Hematopoietic multipotent progenitor cell treated with erythropoietin and hydrocortisone succinate and interleukin-3 and kit ligand, for 15 days (in vitro differentiated cells): ENCODE results near the gene GSC.
"Not testable (repeated sequence)": the region's sequence is repeated elsewhere in the genome, so short reads cannot be mapped to it uniquely, and the experiment has no call there.

ENCODE experiments used
- DNase-seq: peaks from one replicate; pipeline ENCODE4 v3.0.0-alpha.2; 2015; ENCODE audit warnings: low spot score

Gene GSC

GRCh38 chr14:94746131-94746530 lies 23.8 kb downstream of the GSC start:
- DNase-seq = no peak

DNA sequence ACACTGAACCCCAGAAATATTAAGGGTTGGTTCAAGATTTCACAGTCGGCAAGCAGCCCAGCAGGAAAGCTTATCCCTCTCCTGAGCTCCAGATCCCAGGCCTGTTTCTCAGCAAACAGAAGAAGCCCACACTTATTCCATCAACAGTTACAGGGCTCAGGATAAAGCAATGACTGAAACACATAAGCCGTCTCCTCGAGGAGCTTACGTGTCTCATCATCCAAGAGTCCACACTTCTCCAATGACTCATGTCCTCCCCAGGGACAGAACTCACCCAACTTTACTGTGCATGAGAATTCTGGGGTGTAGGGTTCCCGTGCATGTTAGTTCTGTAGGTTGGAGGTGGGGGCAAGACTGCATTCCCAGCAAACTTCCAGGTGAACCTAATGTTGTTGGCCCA lies 31.2 kb downstream of the GSC start:
- DNase-seq = no peak

- DNase-seq = no peak
These were observed 31.8 kb downstream of the GSC start for GRCh38 chr14:94738097-94738496.

DNA sequence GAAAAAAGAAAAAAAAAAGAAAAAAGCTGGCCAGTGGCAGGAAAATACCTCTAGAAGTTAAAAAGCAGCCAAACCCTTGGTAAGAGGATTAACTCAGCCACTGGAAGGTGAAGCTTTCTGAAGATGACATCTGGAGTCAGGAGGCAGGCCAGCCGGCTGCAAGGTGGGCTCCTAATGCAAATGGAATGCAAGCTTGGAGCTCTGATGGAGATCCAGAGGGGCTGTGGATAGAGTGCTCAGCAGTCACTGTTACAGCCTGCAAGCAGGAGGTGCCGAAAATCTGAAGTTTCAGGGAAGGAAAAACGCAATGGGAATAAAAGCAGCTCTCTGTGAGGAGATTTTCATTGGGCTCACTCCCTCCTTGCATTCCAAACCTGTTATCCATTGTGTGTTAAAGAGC lies 41.0 kb downstream of the GSC start:
- no peak for DNase-seq

DNA sequence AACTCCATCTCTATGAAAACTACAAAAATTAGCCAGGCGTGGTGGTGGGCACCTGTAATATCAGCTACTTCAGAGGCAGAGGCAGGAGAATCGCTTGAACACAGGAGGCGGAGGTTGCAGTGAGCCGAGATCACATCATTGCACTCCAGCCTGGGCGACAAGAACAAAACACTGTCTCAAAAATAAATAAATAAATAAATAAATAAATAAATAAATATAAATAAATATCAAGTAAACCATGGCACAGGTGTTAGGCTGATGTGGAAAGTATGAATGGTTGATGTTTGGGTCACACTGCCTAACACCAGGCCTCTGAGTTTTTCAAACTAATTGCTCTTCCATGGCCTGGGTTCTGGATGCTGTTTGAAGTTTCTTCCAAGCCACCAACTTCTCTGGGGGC lies 41.5 kb downstream of the GSC start:
- DNase-seq = not testable (repeated sequence)

DNA sequence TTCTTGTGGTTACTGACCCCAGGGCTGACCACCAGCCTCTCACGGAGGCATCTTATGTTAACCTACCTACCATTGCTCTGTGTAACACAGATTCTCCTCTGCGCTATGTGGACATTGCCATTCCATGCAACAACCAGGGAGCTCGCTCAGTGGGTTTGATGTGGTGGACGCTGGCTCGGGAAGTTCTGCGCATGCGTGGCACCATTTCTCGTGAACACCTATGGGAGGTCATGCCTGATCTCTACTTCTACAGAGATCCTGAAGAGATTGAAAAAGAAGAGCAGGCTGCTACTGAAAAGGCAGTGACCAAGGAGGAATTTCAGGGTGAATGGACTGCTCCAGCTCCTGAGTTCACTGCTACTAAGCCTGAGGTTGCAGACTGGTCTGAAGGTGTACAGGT lies 43.3 kb downstream of the GSC start:
- not testable (repeated sequence) for DNase-seq

DNA sequence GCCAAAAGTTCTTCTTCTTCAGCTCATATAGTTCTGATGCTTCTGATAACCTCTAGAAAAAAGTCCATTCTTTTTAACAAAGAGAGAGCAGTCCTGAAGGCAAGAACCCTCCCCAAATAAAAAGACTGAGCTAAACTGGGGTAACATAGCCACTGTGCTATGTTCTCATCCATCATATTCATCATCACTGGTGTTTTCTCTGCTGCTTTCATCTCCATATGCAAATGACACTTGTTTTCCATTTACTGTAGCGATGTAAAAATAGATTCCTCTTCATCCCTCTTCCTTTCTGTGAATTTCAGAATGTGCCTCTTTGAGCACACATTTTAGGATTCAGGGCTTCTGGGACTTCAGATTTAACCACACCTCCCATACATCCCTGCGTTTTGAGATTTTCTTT lies 44.9 kb downstream of the GSC start:
- DNase-seq = no peak

DNA sequence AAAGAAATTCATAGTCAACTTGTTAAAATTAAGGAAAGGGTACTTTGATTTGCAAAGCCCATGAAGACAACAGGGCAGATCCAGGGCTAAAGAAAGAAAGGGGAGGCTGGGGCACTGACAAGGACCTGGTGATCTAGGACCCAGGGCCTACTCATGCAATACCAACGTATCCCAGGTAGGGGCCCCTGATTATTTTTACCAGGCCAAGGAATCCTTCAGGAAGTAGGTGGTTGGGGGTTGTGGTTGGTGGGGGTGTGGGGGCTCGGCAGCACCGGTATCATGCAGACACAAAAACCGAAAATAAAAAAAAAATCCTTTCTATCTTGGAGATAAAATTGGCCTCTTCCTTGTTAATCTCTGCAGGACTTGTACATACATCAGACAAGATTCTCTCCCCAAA lies 47.5 kb downstream of the GSC start:
- DNase-seq = no peak
